ENCODE results near the gene SEMA6B.
A peak's percentile ranks its signal among the peaks of the same experiment; 100 is the strongest.

Gene SEMA6B

DNA sequence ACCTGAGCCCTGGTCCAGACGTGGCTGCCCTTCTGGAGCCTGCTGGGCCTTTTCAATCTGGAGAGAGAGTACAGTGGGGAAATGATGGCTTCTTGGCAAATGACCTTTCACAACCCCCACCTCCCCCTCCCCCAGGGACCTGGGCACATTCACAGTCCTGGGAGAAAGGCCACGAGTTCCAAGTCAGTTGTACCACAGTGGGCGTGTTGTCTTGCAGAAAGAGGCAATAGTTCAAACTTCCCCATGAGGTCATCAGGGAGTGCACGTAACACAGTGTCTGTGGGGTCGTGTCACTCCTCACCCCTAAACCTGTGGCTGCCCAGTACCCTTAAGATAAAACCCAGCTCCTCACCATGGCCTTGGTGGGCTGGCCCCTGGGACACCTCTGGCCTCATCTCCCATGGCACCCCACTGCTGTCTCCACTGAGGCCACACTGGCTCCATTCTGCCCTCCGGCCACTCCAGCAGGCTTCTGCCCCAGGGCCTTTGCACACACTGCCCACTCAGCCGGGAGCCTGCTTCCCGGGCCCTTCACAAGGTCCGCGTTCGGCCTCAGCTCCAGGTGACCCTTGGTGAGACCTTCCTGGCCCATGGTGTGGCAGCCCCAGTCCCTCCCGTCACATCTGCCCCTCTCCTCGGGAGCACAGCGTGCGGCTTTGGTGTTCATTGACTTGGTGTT is 54.5 kb downstream of the SEMA6B start:
- no peak for DNase-seq

GRCh38 chr19:4504297-4504701 is 55.2 kb downstream of the SEMA6B start:
- DNase-seq, result no peak

- no peak for DNase-seq
Measured at GRCh38 chr19:4503825-4504170, 55.7 kb downstream of the SEMA6B start.

- peak; percentile 11 for DNase-seq
Measured at GRCh38 chr19:4503132-4503824, 56.2 kb downstream of the SEMA6B start.

DNA sequence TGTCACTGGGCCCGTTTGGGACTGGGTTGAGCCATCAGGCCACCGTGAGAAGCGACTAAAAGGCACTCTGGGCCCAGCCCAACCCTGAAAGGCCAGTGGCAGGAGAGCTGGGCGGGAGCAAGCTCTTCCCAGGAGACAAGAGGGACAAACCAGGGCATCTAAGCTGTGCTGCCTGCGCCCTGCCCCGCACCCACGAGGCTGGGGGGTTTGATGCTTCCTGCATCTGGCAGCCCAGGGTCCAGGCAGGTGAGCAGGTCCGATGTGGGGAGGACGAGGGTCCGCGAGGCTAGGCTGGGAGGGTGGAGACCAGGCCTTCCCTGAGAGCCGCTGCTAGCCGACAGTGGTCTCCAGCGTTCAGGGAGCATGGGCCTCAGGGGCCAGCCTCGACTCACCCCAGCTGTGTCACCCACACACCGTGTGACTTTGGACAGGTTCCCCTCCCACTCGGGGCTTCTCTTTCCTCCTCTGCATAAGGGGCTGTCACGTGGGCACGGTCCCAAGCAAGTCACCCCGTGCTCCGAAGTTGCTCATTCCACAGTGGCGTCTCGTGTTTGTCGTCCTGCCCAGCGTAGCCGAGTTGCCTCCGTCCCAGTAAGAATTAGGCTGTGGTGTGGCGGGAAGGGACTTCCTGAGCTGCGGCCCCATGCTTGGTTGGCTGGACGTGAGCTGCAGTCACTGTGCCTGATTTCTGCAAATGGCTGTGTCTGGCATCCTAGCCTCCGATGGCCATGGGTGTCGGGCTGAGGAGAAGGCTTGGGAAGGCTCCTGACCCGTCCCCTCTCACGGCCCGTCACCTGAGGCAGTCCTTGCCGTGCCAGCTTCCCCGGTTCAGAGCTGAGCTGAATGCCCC is 57.0 kb downstream of the SEMA6B start:
- DNase-seq, result no peak

DNA sequence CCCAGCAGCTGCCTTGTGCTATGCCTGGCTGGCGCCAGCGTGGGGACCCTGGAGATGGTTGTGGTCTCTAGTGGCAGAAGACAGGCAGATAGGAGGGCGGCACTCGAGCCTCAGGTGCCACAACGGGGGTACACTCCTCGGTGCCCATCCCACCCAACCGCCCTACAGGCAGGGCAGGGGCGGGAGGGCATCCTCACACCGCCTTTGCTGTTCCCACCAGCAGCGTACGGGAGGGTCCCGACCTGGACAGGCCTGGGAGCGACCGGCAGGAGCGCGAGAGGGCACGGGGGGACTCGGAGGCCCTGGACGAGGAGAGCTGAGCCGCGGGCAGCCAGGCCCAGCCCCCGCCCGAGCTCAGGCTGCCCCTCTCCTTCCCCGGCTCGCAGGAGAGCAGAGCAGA is 57.8 kb downstream of the SEMA6B start:
- DNase-seq, result no peak

GRCh38 chr19:4500841-4501591 is 58.5 kb downstream of the SEMA6B start:
- no peak for DNase-seq

- DNase-seq, result no peak
Measured at GRCh38 chr19:4499855-4500254, 59.6 kb downstream of the SEMA6B start.

- DNase-seq, result no peak
Measured at GRCh38 chr19:4499318-4499717, 60.2 kb downstream of the SEMA6B start.

DNA sequence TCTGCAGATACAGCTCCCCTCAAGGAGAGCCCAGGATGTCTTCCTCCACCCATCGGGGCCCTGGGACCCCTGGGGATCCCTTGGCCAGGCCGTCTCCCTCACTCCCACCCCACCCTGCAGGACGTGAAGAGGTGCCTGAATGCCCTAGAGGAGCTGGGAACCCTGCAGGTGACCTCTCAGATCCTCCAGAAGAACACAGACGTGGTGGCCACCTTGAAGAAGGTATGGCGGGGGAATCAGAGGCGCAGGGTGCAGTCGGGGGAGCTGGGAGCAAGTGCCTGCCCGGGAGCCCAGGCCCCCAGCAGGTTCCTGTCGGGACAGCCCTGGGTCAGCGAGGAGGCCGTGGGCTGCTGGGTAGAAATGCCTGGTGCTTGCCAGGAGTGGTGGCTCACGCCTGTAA is 60.8 kb downstream of the SEMA6B start:
- no peak for DNase-seq

- no peak for DNase-seq
Measured at GRCh38 chr19:4497770-4498389, 61.6 kb downstream of the SEMA6B start.

- DNase-seq, result no peak
Measured at GRCh38 chr19:4496304-4496703, 63.2 kb downstream of the SEMA6B start.

- DNase-seq, result no peak
Measured at GRCh38 chr19:4495471-4495870, 64.0 kb downstream of the SEMA6B start.

- no peak for DNase-seq
Measured at GRCh38 chr19:4494691-4495064, 64.8 kb downstream of the SEMA6B start.

DNA sequence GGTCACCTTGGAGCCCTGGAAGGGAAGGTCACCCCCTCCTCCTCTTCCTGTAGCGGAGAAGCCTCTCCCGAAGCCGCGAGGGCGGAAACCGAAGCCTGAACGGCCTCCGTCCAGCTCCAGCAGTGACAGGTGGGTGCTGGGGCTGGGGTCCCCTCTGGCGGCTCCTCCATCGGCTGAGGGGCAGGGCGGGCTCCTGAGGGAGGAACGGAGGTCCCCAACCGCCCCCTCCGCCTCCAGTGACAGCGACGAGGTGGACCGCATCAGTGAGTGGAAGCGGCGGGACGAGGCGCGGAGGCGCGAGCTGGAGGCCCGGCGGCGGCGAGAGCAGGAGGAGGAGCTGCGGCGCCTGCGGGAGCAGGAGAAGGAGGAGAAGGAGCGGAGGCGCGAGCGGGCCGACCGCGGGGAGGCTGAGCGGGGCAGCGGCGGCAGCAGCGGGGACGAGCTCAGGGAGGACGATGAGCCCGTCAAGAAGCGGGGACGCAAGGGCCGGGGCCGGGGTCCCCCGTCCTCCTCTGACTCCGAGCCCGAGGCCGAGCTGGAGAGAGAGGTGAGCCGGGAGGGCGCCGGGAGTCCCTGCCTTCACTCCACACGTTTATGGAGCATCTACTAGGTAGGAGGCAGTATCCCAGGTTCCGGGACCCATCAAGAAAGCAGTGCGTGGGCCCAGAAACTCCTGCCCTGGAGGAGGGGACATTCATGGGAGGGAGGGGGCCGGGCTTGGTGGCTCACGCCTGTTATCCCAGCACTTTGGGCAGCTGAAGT is 65.4 kb downstream of the SEMA6B start:
- DNase-seq, result no peak

GRCh38 chr19:4493104-4493928 is 66.2 kb downstream of the SEMA6B start:
- DNase-seq, result no peak
